ENCODE data around the gene RPL27. TPM values are rescaled to one million over a fixed set of nuclear protein-coding genes. Genes with fewer than 3 reads are reported as not detected.
"Not testable (repeated sequence)": the region's sequence is repeated elsewhere in the genome, so short reads cannot be mapped to it uniquely, and the experiment has no call there.

RPL27 gene
- total RNA-seq, 1 donor, result 1,876 TPM

- DNase-seq (ENCODE audit: low read depth), result no peak
- H3K4me3 ChIP-seq (ENCODE audit: low read depth, low read length), result peak overlapping the region; percentile 38
- no peak for TF ChIP-seq CTCF (IDR thresholded peaks at IDR 0.05; ENCODE audit: insufficient read depth, low read length)
Measured at GRCh38 chr17:42997390-42997983, 732 bp upstream of the RPL27 start.

- no peak for TF ChIP-seq CTCF (IDR thresholded peaks at IDR 0.05; ENCODE audit: insufficient read depth, low read length)
- peak overlapping the region; percentile 91 for H3K4me3 ChIP-seq (ENCODE audit: low read depth, low read length)
Measured at GRCh38 chr17:42999003-42999525, 845 bp downstream of the RPL27 start.

GRCh38 chr17:43000894-43001293, 2.7 kb downstream of the RPL27 start:
- not testable (repeated sequence) for H3K4me3 ChIP-seq (ENCODE audit: low read depth, low read length); DNase-seq (ENCODE audit: low read depth)

More at GRCh38 chr17:42999003-42999525, 845 bp downstream of the RPL27 start:
- DNase-seq (ENCODE audit: low read depth), result no peak

GRCh38 chr17:43003542-43004172, 5.4 kb downstream of the RPL27 start:
- no peak overlapping the region for H3K4me3 ChIP-seq (ENCODE audit: low read depth, low read length)
- peak; percentile 21 for TF ChIP-seq CTCF (IDR thresholded peaks at IDR 0.05; ENCODE audit: insufficient read depth, low read length)
- peak; percentile 62 for DNase-seq (ENCODE audit: low read depth)

GRCh38 chr17:43006639-43007551, 8.7 kb downstream of the RPL27 start, which contains the start of gene IFI35:
TSS of gene IFI35 (plus strand) at chr17:43006784. CDS start at chr17:43006948, 164 bp downstream.
- peak; percentile 15 for TF ChIP-seq CTCF (IDR thresholded peaks at IDR 0.05; ENCODE audit: insufficient read depth, low read length)
- H3K4me3 ChIP-seq (ENCODE audit: low read depth, low read length), result peak within 1 kb of the TSS; percentile 89
- peak; percentile 84 for DNase-seq (ENCODE audit: low read depth)

GRCh38 chr17:43010667-43011308, 12.6 kb downstream of the RPL27 start:
- no peak overlapping the region for H3K4me3 ChIP-seq (ENCODE audit: low read depth, low read length)
- no peak for DNase-seq (ENCODE audit: low read depth)
- TF ChIP-seq CTCF (IDR thresholded peaks at IDR 0.05; ENCODE audit: insufficient read depth, low read length), result no peak
